DMS53 treated with DMSO at 0.1 percent for 48 hours (cell line): ENCODE results near the gene DMBT1.
"Not testable (repeated sequence)": the region's sequence is repeated elsewhere in the genome, so short reads cannot be mapped to it uniquely, and the experiment has no call there.

Source experiments
- DNase-seq: peaks from one replicate; lab custom pipeline; 2025; ENCODE audit not compliant: unreplicated experiment; lab: John Stamatoyannopoulos, UW

DMBT1 gene

GRCh38 chr10:122577311-122577885 is 16.8 kb downstream of the DMBT1 start:
- no peak for DNase-seq

- DNase-seq = not testable (repeated sequence)
Measured at GRCh38 chr10:122586070-122586469, 25.5 kb downstream of the DMBT1 start.

- no peak for DNase-seq
Measured at GRCh38 chr10:122587098-122587760, 26.7 kb downstream of the DMBT1 start.

- DNase-seq = no peak
Measured at GRCh38 chr10:122588381-122588780, 27.8 kb downstream of the DMBT1 start.

- no peak for DNase-seq
Measured at GRCh38 chr10:122590153-122590552, 29.6 kb downstream of the DMBT1 start.

GRCh38 chr10:122591736-122592135 is 31.2 kb downstream of the DMBT1 start:
- DNase-seq = no peak

GRCh38 chr10:122592161-122592560 is 31.6 kb downstream of the DMBT1 start:
- DNase-seq = no peak

GRCh38 chr10:122617476-122618270 is 57.1 kb downstream of the DMBT1 start:
- DNase-seq = no peak

- DNase-seq = no peak
Measured at GRCh38 chr10:122618461-122619165, 58.1 kb downstream of the DMBT1 start.

GRCh38 chr10:122620961-122621360 is 60.4 kb downstream of the DMBT1 start:
- not testable (repeated sequence) for DNase-seq

- DNase-seq = no peak
Measured at GRCh38 chr10:122624546-122624945, 64.0 kb downstream of the DMBT1 start.

- no peak for DNase-seq
Measured at GRCh38 chr10:122630526-122630925, 70.0 kb downstream of the DMBT1 start.

- DNase-seq = no peak
Measured at GRCh38 chr10:122632031-122632430, 71.5 kb downstream of the DMBT1 start.

- DNase-seq = no peak
Measured at GRCh38 chr10:122632576-122632975, 72.0 kb downstream of the DMBT1 start.

GRCh38 chr10:122636953-122637352 is 76.4 kb downstream of the DMBT1 start:
- no peak for DNase-seq

GRCh38 chr10:122637376-122637775 is 76.8 kb downstream of the DMBT1 start:
- no peak for DNase-seq

GRCh38 chr10:122638106-122638505 is 77.6 kb downstream of the DMBT1 start:
- DNase-seq = no peak

GRCh38 chr10:122639801-122640200 is 79.2 kb downstream of the DMBT1 start:
- no peak for DNase-seq

- no peak for DNase-seq
Measured at GRCh38 chr10:122640921-122641320, 80.4 kb downstream of the DMBT1 start.

- no peak for DNase-seq
Measured at GRCh38 chr10:122642726-122643605, 82.4 kb downstream of the DMBT1 start.
